OCI-LY7 (cell line): ENCODE data around the gene SRRM5. TPM values are rescaled to one million over a fixed set of nuclear protein-coding genes. Genes with fewer than 3 reads are reported as not detected.

ENCODE experiments used
- BruUV-seq: library from RNA; stranded (reverse); fragments of 400-500 nt; replicated peaks from 2 replicates; lab custom pipeline; 2021; lab: Mats Ljungman, UMichigan
- CTCF ChIA-PET: fragments of 300-600 bp; sonication (Branson Sonifier 250); formaldehyde crosslinking; loops from one replicate; lab custom pipeline; 2022; ENCODE audit warnings: antibody characterized with exemption; ENCODE audit not compliant: unreplicated experiment; lab: Charles Lee
- POLR2A ChIA-PET: fragments of 300-600 bp; sonication (Branson Sonifier 250); formaldehyde crosslinking; loops from one replicate; lab custom pipeline; 2022; ENCODE audit warnings: antibody characterized with exemption; lab: Charles Lee
- DNase-seq: peaks from one replicate; pipeline ENCODE4 v3.0.0-alpha.2; 2015; ENCODE audit warnings: low spot score
- H2AFZ ChIP-seq: fragments of 200-600 bp; sonication (generic), shearing (Covaris generic); 2 replicates; pipeline ENCODE4 v1.6.1; 2014; ENCODE audit warnings: mild to moderate bottlenecking, antibody characterized with exemption, low read length, moderate library complexity
- H3K27ac ChIP-seq: fragments of 200-600 bp; sonication (generic); 2 replicates; pipeline ENCODE4 v1.5.1; 2014; ENCODE audit warnings: mixed run types, low read depth, mild to moderate bottlenecking, moderate library complexity, low read length, inconsistent platforms; ENCODE audit not compliant: poor library complexity, severe bottlenecking
- H3K36me3 ChIP-seq: fragments of 200-600 bp; sonication (generic); 2 replicates; pipeline ENCODE4 v1.6.1; 2014; ENCODE audit warnings: mild to moderate bottlenecking, antibody characterized with exemption, low read length, moderate library complexity, mixed read lengths; ENCODE audit not compliant: insufficient read depth
- H3K4me1 ChIP-seq: fragments of 200-600 bp; sonication (generic); 2 replicates; pipeline ENCODE4 v1.5.1; 2014; ENCODE audit warnings: mild to moderate bottlenecking, low read length; ENCODE audit not compliant: insufficient read depth, poor library complexity, severe bottlenecking
- H3K4me2 ChIP-seq: fragments of 200-600 bp; sonication (generic); 2 replicates; pipeline ENCODE4 v1.6.1; 2014; ENCODE audit warnings: mild to moderate bottlenecking, low read length
- H3K4me3 ChIP-seq: fragments of 200-600 bp; sonication (generic); 2 replicates; pipeline ENCODE4 v1.5.1; 2014; ENCODE audit warnings: mild to moderate bottlenecking, low read depth, low read length; ENCODE audit not compliant: poor library complexity, severe bottlenecking
- H3K79me2 ChIP-seq: fragments of 200-600 bp; sonication (generic); 2 replicates; pipeline ENCODE4 v1.6.1; 2016; ENCODE audit warnings: low read depth, mild to moderate bottlenecking, low read length, moderate library complexity, mixed read lengths; ENCODE audit not compliant: insufficient read depth
- H3K9me2 ChIP-seq: fragments of 200-600 bp; sonication (generic); 2 replicates; pipeline ENCODE4 v1.6.1; 2016; ENCODE audit warnings: mild to moderate bottlenecking, low read length, mixed read lengths; ENCODE audit not compliant: insufficient read depth
- H3K9me3 ChIP-seq: fragments of 200-600 bp; sonication (generic); 2 replicates; pipeline ENCODE4 v1.6.1; 2014; ENCODE audit warnings: mild to moderate bottlenecking, mixed run types, low read length, mixed read lengths
- H4K20me1 ChIP-seq: fragments of 200-600 bp; sonication (generic); 2 replicates; pipeline ENCODE4 v1.6.1; 2014; ENCODE audit warnings: mild to moderate bottlenecking, antibody characterized with exemption, low read length, moderate library complexity, mixed read lengths; ENCODE audit not compliant: insufficient read depth
- CTCF ChIP-seq: fragments of 200-600 bp; sonication (generic); conservative IDR thresholded peaks from 2 replicates; pipeline ENCODE4 v1.5.1; 2014; ENCODE audit warnings: mild to moderate bottlenecking, antibody characterized with exemption, low read length, moderate library complexity, mixed read lengths
- EZH2phosphoT487 ChIP-seq: fragments of 200-600 bp; sonication (generic); IDR thresholded peaks from 2 replicates; pipeline ENCODE4 v1.6.1; 2018; ENCODE audit warnings: low read depth, borderline replicate concordance, mild to moderate bottlenecking, mixed run types, antibody characterized with exemption, low read length, moderate library complexity, mixed read lengths
- intact Hi-C: fragments of 100-400 bp; cut with micrococcal nuclease; formaldehyde crosslinking; loops from one replicate; pipeline ENCODE4 v1.10.0; 2022; ENCODE audit not compliant: unreplicated experiment
- total RNA-seq, 2 experiments: library from RNA; depleted of rRNA in 1 of 2; stranded (reverse); fragments of >200 nt in 1 of 2; shearing (Covaris generic) in 1 of 2; gene quantifications; 2 replicates each; pipeline ENCODE4 v1.2.3, GENCODE V29; 2014 to 2022

SRRM5 gene
- total RNA-seq, 2 experiments from 2014 or later = 0.61 to 0.73 TPM

- peak within 1 kb of the TSS; percentile 31 for H3K4me3 ChIP-seq
- DNase-seq = no peak
- no peak for TF ChIP-seq EZH2phosphoT487
- no peak for TF ChIP-seq CTCF
- CTCF ChIA-PET = no interaction called here
- intact Hi-C loops = no loop called here
- H3K36me3 ChIP-seq = no peaks in the 10 kb centered on the region
- H3K9me3 ChIP-seq = no peaks in the 10 kb centered on the region
- H3K9me2 ChIP-seq = no peaks in the 10 kb centered on the region
- peaks cover 8% of the 10 kb centered on the region for H3K4me1 ChIP-seq
- H3K79me2 ChIP-seq = no peaks in the 10 kb centered on the region
- peak within 1 kb of the TSS; percentile 55; the same call in 1 of the 2 replicates for H3K4me2 ChIP-seq
- H3K27ac ChIP-seq = no peak within 1 kb of the TSS
- BruUV-seq = no TSS peak
- POLR2A ChIA-PET = no interaction called here
- H4K20me1 ChIP-seq = no peaks in the 10 kb centered on the region
- H2AFZ ChIP-seq = no peak within 1 kb of the TSS
Measured at GRCh38 chr19:43639519-43640423, 27.9 kb downstream of the SRRM5 start, which contains the start of gene CADM4. CADM4 (minus strand) TSS chr19:43639850; CDS start chr19:43639790, 60 bp downstream.

- intact Hi-C loops = no loop called here
- no peak overlapping the region for H3K4me3 ChIP-seq
- CTCF ChIA-PET = no interaction called here
- no peak overlapping the region for H2AFZ ChIP-seq
- no peaks in the 10 kb centered on the region for H4K20me1 ChIP-seq
- no peak overlapping the region for H3K4me2 ChIP-seq
- no peaks in the 10 kb centered on the region for H3K79me2 ChIP-seq
- H3K36me3 ChIP-seq = no peaks in the 10 kb centered on the region
- BruUV-seq = no TSS peak
- H3K27ac ChIP-seq = no peak overlapping the region
- DNase-seq = no peak
- H3K4me1 ChIP-seq = peaks cover 2% of the 10 kb centered on the region
- no peaks in the 10 kb centered on the region for H3K9me3 ChIP-seq
- POLR2A ChIA-PET = no interaction called here
- H3K9me2 ChIP-seq = no peaks in the 10 kb centered on the region
- no peak for TF ChIP-seq EZH2phosphoT487
- no peak for TF ChIP-seq CTCF
Measured at GRCh38 chr19:43640424-43640757, 28.5 kb downstream of the SRRM5 start.

GRCh38 chr19:43641333-43641732, 29.4 kb downstream of the SRRM5 start:
- Histone ChIP-seq H3K4me3 (no peak overlapping the region), H3K4me1 (no peaks in the 10 kb centered on the region), H4K20me1 (no peaks in the 10 kb centered on the region), H3K79me2 (no peaks in the 10 kb centered on the region), H3K9me2 (no peaks in the 10 kb centered on the region), H3K27ac (no peak overlapping the region), H2AFZ (no peak overlapping the region), H3K9me3 (no peaks in the 10 kb centered on the region), H3K36me3 (no peaks in the 10 kb centered on the region), H3K4me2 (no peak overlapping the region)
- intact Hi-C loops = no loop called here
- TF ChIP-seq CTCF (no peak), EZH2phosphoT487 (no peak)
- DNase-seq = no peak
- POLR2A ChIA-PET = no interaction called here
- BruUV-seq = no TSS peak
- CTCF ChIA-PET = no interaction called here
